Measurements from ENCODE around the gene SEPTIN5. TPM values are rescaled to one million over a fixed set of nuclear protein-coding genes. Genes with fewer than 3 reads are reported as not detected.

The SEPTIN5 gene
- polyA plus RNA-seq, 2 of the 4 experiments (the other 2 are of a cell fraction): 4.6 to 12.6 TPM

- ChIA-PET POLR2A (no interaction called here), CTCF (interaction anchor here (8.4 kb wide), 1 partner anchor 179 kb away, joined by 215 read pairs; no protein-coding TSS in a partner anchor)
- no peak for ATAC-seq
- no peak for DNase-seq (ENCODE audit: low read depth in 1 of 2, low spot score in 1 of 2)
- Histone ChIP-seq H3K4me3 (no peak overlapping the region), H3K9me3 (no peaks in the 10 kb centered on the region), H3K27ac (no peak overlapping the region), H3K4me2 (no peak overlapping the region), H3K4me1 (no peaks in the 10 kb centered on the region)
- FAIRE-seq: no peak
- TF ChIP-seq RARB (CRISPR knock-in tag; IDR thresholded peaks at IDR 0.05) (no peak), CHD4 (IDR thresholded peaks at IDR 0.05; ENCODE audit: borderline replicate concordance) (no peak), CEBPB (IDR thresholded peaks at IDR 0.05) (no peak), ZFP36 (IDR thresholded peaks at IDR 0.05; ENCODE audit: borderline replicate concordance, partially characterized antibody) (no peak), KDM5A (IDR thresholded peaks at IDR 0.05) (no peak), GATA3 (IDR thresholded peaks at IDR 0.05; ENCODE audit: borderline replicate concordance) (no peak), ZC3H11A (IDR thresholded peaks at IDR 0.05) (no peak), KDM1A (IDR thresholded peaks at IDR 0.05; ENCODE audit: low read depth) (no peak), PHF8 (IDR thresholded peaks at IDR 0.05; ENCODE audit: borderline replicate concordance, low read depth) (no peak), CTCF (IDR thresholded peaks at IDR 0.05) (no peak), CBX8 (IDR thresholded peaks at IDR 0.05) (no peak), JUNB (IDR thresholded peaks at IDR 0.05) (no peak), RFX5 (IDR thresholded peaks at IDR 0.05) (no peak)
- WGBS (ENCODE audit: missing lambda C conversion rate): 73% methylated on average over 8 of the region's 21 CpGs
These were observed 21.6 kb downstream of the SEPTIN5 start for GRCh38 chr22:19735665-19736510.

GRCh38 chr22:19737846-19738663 is 23.8 kb downstream of the SEPTIN5 start:
- WGBS (ENCODE audit: missing lambda C conversion rate): 82% methylated on average over 10 of the region's 17 CpGs
- ChIA-PET POLR2A (no interaction called here), CTCF (interaction anchor here (1.8 to 11.1 kb wide), 2 partner anchors 7 to 173 kb away, joined by 6 to 86 read pairs; no protein-coding TSS in a partner anchor)
- TF ChIP-seq BHLHE40 (IDR thresholded peaks at IDR 0.05; ENCODE audit: low read depth, low read length) (no peak), EP300 (IDR thresholded peaks at IDR 0.05) (no peak), HDAC2 (IDR thresholded peaks at IDR 0.05) (no peak), RARB (CRISPR knock-in tag; IDR thresholded peaks at IDR 0.05) (no peak), POLR2A (IDR thresholded peaks at IDR 0.05; ENCODE audit: low read length) (no peak), JUN (IDR thresholded peaks at IDR 0.05) (no peak), PHF8 (IDR thresholded peaks at IDR 0.05; ENCODE audit: borderline replicate concordance, low read depth) (no peak), HOXA7 (CRISPR knock-in tag; IDR thresholded peaks at IDR 0.05) (no peak), NFE2L2 (conservative IDR thresholded peaks at IDR 0.05; ENCODE audit: low read length) (no peak), CTCF (IDR thresholded peaks at IDR 0.05) (no peak), TFCP2L1 (CRISPR knock-in tag; IDR thresholded peaks at IDR 0.05) (no peak), SMC3 (IDR thresholded peaks at IDR 0.05) (no peak)
- Histone ChIP-seq H3K4me3 (no peak overlapping the region), H3K4me2 (no peak overlapping the region), H3K9me3 (no peaks in the 10 kb centered on the region), H3K27ac (no peak overlapping the region), H3K4me1 (no peaks in the 10 kb centered on the region)
- FAIRE-seq: no peak
- DNase-seq (ENCODE audit: low read depth in 1 of 2, low spot score in 1 of 2): no peak
- ATAC-seq: no peak

Measured in A549 (cell line).